ENCODE measurements around the gene MYBBP1A. TPM values are rescaled to one million over a fixed set of nuclear protein-coding genes. Genes with fewer than 3 reads are reported as not detected.

Gene MYBBP1A
- total and polyA plus RNA-seq, 9 of the 15 experiments (the other 6 are each of a cell fraction or from before 2014, with no cell fraction given) = 2.0 to 114 (median 47.2) TPM

- no peak; the same call in 2 of the 3 replicates for ATAC-seq
- in situ Hi-C loops (cut with MboI) (no loop called here), intact Hi-C loops (cut with micrococcal nuclease) (no loop called here)
- WGBS (ENCODE audit: insufficient coverage, low coverage, missing lambda C conversion rate) = 13% methylated on average over 5 of the region's 7 CpGs
- Histone ChIP-seq H3K9me1 (ENCODE audit: control insufficient read depth, insufficient read depth, low read length) (no peaks in the 10 kb centered on the region), H3K27me3 (ENCODE audit: control insufficient read depth in 2 of 2, insufficient read depth in 2 of 2, low read length in 2 of 2) (peaks cover 8 to 79% of the 10 kb centered on the region in 2 experiments; a peak in 4 of 5 replicates), H3K9me3 (replicated peaks; ENCODE audit: control insufficient read depth, insufficient read depth, low read depth, low read length) (no peaks in the 10 kb centered on the region), H3K4me3 (no peak overlapping the region), H2AFZ (ENCODE audit: low read depth, low read length) (no peak overlapping the region), H4K20me1 (replicated peaks; ENCODE audit: control insufficient read depth, insufficient read depth, low read length) (peaks cover 3% of the 10 kb centered on the region; the same call in 1 of the 2 replicates), H3K79me2 (ENCODE audit: control insufficient read depth, insufficient read depth, low read length) (no peaks in the 10 kb centered on the region), H3K9ac (ENCODE audit: insufficient read depth in 1 of 2, low read depth in 2 of 2, low read length in 2 of 2) (peak overlapping the region in 1 of 2 experiments; percentile 26; a peak in 1 of 4 replicates), H3K4me2 (ENCODE audit: insufficient read depth, low read length) (no peak overlapping the region), H3K27ac (ENCODE audit: extremely low read depth, low read depth, low read length) (no peak overlapping the region), H3K36me3 (ENCODE audit: control insufficient read depth, insufficient read depth, low read length) (no peaks in the 10 kb centered on the region), H3K4me1 (replicated peaks in 1 of 2; ENCODE audit: control insufficient read depth in 2 of 2, insufficient read depth in 2 of 2, low read length in 2 of 2) (peaks cover 6 to 25% of the 10 kb centered on the region in 2 experiments; a peak in 4 of 5 replicates)
- CTCF ChIA-PET (ENCODE audit: low intra/inter-chr PET ratio) = no interaction called here
- no peak for TF ChIP-seq KDM4B (IDR thresholded peaks at IDR 0.05; ENCODE audit: borderline replicate concordance in 2 of 2, low read depth in 1 of 2)
- no peak for TF ChIP-seq ZBTB43 (CRISPR knock-in tag; IDR thresholded peaks at IDR 0.05)
- TF ChIP-seq RBM25 (IDR thresholded peaks at IDR 0.05; ENCODE audit: low read depth, low read length, severe bottlenecking) = no peak
- no peak for TF ChIP-seq PREB (CRISPR knock-in tag; IDR thresholded peaks at IDR 0.05)
- no peak for TF ChIP-seq ZNF583 (CRISPR knock-in tag; IDR thresholded peaks at IDR 0.05)
- TF ChIP-seq ZNF146 (CRISPR knock-in tag; IDR thresholded peaks at IDR 0.05; ENCODE audit: unreplicated experiment) = no peak
- TF ChIP-seq ZNF586 (CRISPR knock-in tag; conservative IDR thresholded peaks at IDR 0.05) = no peak
- no peak for TF ChIP-seq CHD4 (IDR thresholded peaks at IDR 0.05; ENCODE audit: insufficient read depth, insufficient replicate concordance, low read depth, low read length, poor library complexity, severe bottlenecking)
- no peak for TF ChIP-seq PHTF2 (CRISPR knock-in tag; IDR thresholded peaks at IDR 0.05)
- TF ChIP-seq ZNF232 (CRISPR knock-in tag; IDR thresholded peaks at IDR 0.05) = no peak
- no peak for TF ChIP-seq MCM3 (IDR thresholded peaks at IDR 0.05)
- no peak for TF ChIP-seq ZBTB2 (IDR thresholded peaks at IDR 0.05)
- no peak for TF ChIP-seq ZKSCAN1 (IDR thresholded peaks at IDR 0.05; ENCODE audit: low read depth, low read length)
- no peak for TF ChIP-seq ZNF175 (CRISPR knock-in tag; IDR thresholded peaks at IDR 0.05; ENCODE audit: low read depth)
- TF ChIP-seq ZC3H8 (IDR thresholded peaks at IDR 0.05) = no peak
- TF ChIP-seq ZFP36 (IDR thresholded peaks at IDR 0.05; ENCODE audit: low read depth, low read length, partially characterized antibody) = no peak
- TF ChIP-seq ARID3A (IDR thresholded peaks at IDR 0.05; ENCODE audit: borderline replicate concordance, low read depth, low read length) = no peak
- DNase-seq (ENCODE audit: extremely low read depth in 1 of 4, low spot score in 3 of 4) = no peak
- FAIRE-seq = no peak
- BruUV-seq (replicated peaks) = no TSS peak
- POLR2A ChIA-PET = interaction anchor here (1.1 kb wide), 2 partner anchors 8 to 11 kb away, joined by 3 to 5 read pairs; no protein-coding TSS in a partner anchor
Measured at GRCh38 chr17:4587195-4587594, 32.0 kb upstream of the MYBBP1A start.

Measured in K562 (cell line).